ENCODE measurements around the gene MYH3.

DNA sequence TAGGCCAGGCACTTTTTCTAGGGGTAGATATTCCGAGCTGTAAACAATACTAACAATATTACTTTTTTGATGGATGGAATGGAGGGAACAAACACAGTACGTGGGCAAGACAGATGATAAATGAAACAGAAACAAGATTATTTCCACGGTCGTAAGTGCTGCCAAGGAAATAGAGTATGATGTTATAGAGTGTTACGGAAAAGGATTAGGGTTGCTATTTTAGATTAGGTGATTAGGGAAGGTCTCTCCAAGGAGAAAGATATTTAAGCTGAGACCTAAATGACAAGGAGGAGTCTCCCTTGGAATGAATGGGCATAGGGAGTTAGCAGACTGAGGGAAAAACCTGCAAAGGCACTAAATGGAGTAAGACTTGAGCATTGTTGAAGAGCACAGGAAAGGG lies 48.6 kb upstream of the MYH3 start:
- no peak for TF ChIP-seq ZNF274 (IDR thresholded peaks at IDR 0.05; ENCODE audit: low read depth, low read length)
- TF ChIP-seq YY1 (IDR thresholded peaks at IDR 0.05; ENCODE audit: insufficient read depth, insufficient read length): no peak
- no peak for TF ChIP-seq SUZ12 (IDR thresholded peaks at IDR 0.05; ENCODE audit: extremely low read depth, insufficient read depth, insufficient read length)

All from NT2/D1 (cell line).